GM11168 (cell line): Measurements from ENCODE around the gene SLC25A10.

Source experiments
- in situ Hi-C: fragments of 300-500 bp; cut with MboI; formaldehyde crosslinking; loops from one replicate; pipeline ENCODE4 v1.12.0; 2022; ENCODE audit warnings: low sequenced_read_pairs; ENCODE audit not compliant: unreplicated experiment

Gene SLC25A10

GRCh38 chr17:81717766-81718089 is 5.6 kb downstream of the SLC25A10 start:
- in situ Hi-C loops, result no loop called here

- in situ Hi-C loops, result no loop called here
Observed at GRCh38 chr17:81719410-81720266, 7.6 kb downstream of the SLC25A10 start.

GRCh38 chr17:81720267-81721071 is 8.4 kb downstream of the SLC25A10 start:
- in situ Hi-C loops, result no loop called here

- in situ Hi-C loops, result no loop called here
Observed at GRCh38 chr17:81722184-81723120, 10.4 kb downstream of the SLC25A10 start.

GRCh38 chr17:81723651-81724209 is 11.6 kb downstream of the SLC25A10 start:
- in situ Hi-C loops, result no loop called here

GRCh38 chr17:81725439-81725838 is 13.4 kb downstream of the SLC25A10 start:
- in situ Hi-C loops, result loop anchor here (25.0 kb wide), 1 partner anchor 112 kb away; the partner anchor contains the start of genes MCRIP1 and PPP1R27

- in situ Hi-C loops, result loop anchor here (25.0 kb wide), 1 partner anchor 111 kb away; the partner anchor contains the start of genes MCRIP1 and PPP1R27
Observed at GRCh38 chr17:81726004-81726403, 13.9 kb downstream of the SLC25A10 start.

- in situ Hi-C loops, result loop anchor here (25.0 kb wide), 1 partner anchor 110 kb away; the partner anchor contains the start of genes MCRIP1 and PPP1R27
Observed at GRCh38 chr17:81727324-81728031, 15.4 kb downstream of the SLC25A10 start.

- in situ Hi-C loops, result loop anchor here (25.0 kb wide), 1 partner anchor 104 kb away; the partner anchor contains the start of genes MCRIP1 and PPP1R27
Observed at GRCh38 chr17:81733507-81734404, 21.7 kb downstream of the SLC25A10 start.

GRCh38 chr17:81734405-81735263 is 22.6 kb downstream of the SLC25A10 start:
- in situ Hi-C loops, result loop anchor here (25.0 kb wide), 1 partner anchor 103 kb away; the partner anchor contains the start of genes MCRIP1 and PPP1R27

- in situ Hi-C loops, result loop anchor here (25.0 kb wide), 1 partner anchor 102 kb away; the partner anchor contains the start of genes MCRIP1 and PPP1R27
Observed at GRCh38 chr17:81735264-81736102, 23.4 kb downstream of the SLC25A10 start.

- in situ Hi-C loops, result loop anchor here (25.0 kb wide), 1 partner anchor 99 kb away; the partner anchor contains the start of genes MCRIP1 and PPP1R27
Observed at GRCh38 chr17:81737947-81738800, 26.1 kb downstream of the SLC25A10 start.

- in situ Hi-C loops, result loop anchor here (25.0 kb wide), 1 partner anchor 98 kb away; the partner anchor contains the start of genes MCRIP1 and PPP1R27
Observed at GRCh38 chr17:81738801-81739393, 26.8 kb downstream of the SLC25A10 start.

- in situ Hi-C loops, result loop anchor here (25.0 kb wide), 1 partner anchor 98 kb away; the partner anchor contains the start of genes MCRIP1 and PPP1R27
Observed at GRCh38 chr17:81739593-81739992, 27.5 kb downstream of the SLC25A10 start.
